ENCODE data around the gene TMEM44.

TMEM44 gene

DNA sequence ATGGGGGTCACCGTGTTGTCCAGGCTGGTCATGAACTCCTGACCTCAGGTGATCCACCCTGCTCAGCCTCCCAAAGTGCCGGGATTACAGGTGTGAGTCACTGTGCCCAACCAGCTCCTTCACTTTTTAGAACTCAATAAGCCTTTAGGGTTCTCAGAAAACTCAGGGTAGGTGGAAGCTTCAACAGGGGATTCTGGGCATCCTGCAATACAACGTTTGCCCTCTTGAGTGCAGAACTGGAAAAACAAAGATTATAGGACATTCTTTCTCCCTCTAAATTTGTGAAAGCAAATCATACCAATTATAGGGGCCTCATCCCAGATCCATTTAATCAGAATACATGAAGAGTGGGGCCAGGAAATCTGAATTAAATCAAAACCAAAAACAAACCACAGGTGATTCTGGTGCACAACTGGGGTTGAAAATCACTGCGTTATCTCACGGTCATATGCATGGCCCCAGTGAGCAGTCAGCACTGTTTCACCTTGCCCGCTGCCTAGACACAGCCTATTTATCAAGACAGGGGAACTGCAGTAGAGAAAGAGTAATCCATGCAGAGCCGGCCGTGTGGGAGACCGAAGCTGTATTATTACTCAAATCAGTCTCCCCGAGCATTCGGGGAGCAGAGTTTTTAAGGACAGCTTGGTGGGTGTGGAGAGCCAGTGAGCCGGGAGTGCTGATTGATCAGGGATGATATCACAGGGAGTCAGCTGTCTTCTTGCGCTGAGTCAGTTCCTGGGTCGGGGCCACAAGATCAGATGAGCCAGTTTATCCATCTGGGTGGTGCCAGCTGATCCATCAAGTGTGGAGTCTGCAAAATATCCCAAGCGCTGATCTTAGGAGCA lies 58.4 kb downstream of the TMEM44 start:
- ATAC-seq: peak; percentile 56
- TF ChIP-seq, protein P1, sequence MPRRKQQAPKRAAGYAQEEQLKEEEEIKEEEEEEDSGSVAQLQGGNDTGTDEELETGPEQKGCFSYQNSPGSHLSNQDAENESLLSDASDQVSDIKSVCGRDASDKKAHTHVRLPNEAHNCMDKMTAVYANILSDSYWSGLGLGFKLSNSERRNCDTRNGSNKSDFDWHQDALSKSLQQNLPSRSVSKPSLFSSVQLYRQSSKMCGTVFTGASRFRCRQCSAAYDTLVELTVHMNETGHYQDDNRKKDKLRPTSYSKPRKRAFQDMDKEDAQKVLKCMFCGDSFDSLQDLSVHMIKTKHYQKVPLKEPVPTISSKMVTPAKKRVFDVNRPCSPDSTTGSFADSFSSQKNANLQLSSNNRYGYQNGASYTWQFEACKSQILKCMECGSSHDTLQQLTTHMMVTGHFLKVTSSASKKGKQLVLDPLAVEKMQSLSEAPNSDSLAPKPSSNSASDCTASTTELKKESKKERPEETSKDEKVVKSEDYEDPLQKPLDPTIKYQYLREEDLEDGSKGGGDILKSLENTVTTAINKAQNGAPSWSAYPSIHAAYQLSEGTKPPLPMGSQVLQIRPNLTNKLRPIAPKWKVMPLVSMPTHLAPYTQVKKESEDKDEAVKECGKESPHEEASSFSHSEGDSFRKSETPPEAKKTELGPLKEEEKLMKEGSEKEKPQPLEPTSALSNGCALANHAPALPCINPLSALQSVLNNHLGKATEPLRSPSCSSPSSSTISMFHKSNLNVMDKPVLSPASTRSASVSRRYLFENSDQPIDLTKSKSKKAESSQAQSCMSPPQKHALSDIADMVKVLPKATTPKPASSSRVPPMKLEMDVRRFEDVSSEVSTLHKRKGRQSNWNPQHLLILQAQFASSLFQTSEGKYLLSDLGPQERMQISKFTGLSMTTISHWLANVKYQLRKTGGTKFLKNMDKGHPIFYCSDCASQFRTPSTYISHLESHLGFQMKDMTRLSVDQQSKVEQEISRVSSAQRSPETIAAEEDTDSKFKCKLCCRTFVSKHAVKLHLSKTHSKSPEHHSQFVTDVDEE (CRISPR knock-in tag; IDR thresholded peaks at IDR 0.05): no peak
- TF ChIP-seq OSR1 (CRISPR knock-in tag; IDR thresholded peaks at IDR 0.05) (no peak), BACH2 (CRISPR knock-in tag; IDR thresholded peaks at IDR 0.05; ENCODE audit: borderline replicate concordance) (no peak), ARNTL (CRISPR knock-in tag; IDR thresholded peaks at IDR 0.05; ENCODE audit: borderline replicate concordance, low read depth) (no peak), RARB (CRISPR knock-in tag; IDR thresholded peaks at IDR 0.05) (no peak), CSDC2 (CRISPR knock-in tag; IDR thresholded peaks at IDR 0.05) (no peak), ESRRG (CRISPR knock-in tag; IDR thresholded peaks at IDR 0.05) (no peak), ZNF565 (CRISPR knock-in tag; conservative IDR thresholded peaks at IDR 0.05; ENCODE audit: low read depth) (no peak), ZNF70 (CRISPR knock-in tag; IDR thresholded peaks at IDR 0.05) (no peak), ZFP30 (CRISPR knock-in tag; IDR thresholded peaks at IDR 0.05) (no peak)
- TF ChIP-seq, protein P2, sequence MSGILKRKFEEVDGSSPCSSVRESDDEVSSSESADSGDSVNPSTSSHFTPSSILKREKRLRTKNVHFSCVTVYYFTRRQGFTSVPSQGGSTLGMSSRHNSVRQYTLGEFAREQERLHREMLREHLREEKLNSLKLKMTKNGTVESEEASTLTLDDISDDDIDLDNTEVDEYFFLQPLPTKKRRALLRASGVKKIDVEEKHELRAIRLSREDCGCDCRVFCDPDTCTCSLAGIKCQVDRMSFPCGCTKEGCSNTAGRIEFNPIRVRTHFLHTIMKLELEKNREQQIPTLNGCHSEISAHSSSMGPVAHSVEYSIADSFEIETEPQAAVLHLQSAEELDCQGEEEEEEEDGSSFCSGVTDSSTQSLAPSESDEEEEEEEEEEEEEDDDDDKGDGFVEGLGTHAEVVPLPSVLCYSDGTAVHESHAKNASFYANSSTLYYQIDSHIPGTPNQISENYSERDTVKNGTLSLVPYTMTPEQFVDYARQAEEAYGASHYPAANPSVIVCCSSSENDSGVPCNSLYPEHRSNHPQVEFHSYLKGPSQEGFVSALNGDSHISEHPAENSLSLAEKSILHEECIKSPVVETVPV (CRISPR knock-in tag; IDR thresholded peaks at IDR 0.05): no peak
- TF ChIP-seq, protein P3, sequence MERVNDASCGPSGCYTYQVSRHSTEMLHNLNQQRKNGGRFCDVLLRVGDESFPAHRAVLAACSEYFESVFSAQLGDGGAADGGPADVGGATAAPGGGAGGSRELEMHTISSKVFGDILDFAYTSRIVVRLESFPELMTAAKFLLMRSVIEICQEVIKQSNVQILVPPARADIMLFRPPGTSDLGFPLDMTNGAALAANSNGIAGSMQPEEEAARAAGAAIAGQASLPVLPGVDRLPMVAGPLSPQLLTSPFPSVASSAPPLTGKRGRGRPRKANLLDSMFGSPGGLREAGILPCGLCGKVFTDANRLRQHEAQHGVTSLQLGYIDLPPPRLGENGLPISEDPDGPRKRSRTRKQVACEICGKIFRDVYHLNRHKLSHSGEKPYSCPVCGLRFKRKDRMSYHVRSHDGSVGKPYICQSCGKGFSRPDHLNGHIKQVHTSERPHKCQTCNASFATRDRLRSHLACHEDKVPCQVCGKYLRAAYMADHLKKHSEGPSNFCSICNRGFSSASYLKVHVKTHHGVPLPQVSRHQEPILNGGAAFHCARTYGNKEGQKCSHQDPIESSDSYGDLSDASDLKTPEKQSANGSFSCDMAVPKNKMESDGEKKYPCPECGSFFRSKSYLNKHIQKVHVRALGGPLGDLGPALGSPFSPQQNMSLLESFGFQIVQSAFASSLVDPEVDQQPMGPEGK (CRISPR knock-in tag; IDR thresholded peaks at IDR 0.05; ENCODE audit: borderline replicate concordance): no peak
- TF ChIP-seq, protein P4, sequence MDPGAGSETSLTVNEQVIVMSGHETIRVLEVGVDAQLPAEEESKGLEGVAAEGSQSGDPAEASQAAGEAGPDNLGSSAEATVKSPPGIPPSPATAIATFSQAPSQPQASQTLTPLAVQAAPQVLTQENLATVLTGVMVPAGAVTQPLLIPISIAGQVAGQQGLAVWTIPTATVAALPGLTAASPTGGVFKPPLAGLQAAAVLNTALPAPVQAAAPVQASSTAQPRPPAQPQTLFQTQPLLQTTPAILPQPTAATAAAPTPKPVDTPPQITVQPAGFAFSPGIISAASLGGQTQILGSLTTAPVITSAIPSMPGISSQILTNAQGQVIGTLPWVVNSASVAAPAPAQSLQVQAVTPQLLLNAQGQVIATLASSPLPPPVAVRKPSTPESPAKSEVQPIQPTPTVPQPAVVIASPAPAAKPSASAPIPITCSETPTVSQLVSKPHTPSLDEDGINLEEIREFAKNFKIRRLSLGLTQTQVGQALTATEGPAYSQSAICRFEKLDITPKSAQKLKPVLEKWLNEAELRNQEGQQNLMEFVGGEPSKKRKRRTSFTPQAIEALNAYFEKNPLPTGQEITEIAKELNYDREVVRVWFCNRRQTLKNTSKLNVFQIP (CRISPR knock-in tag; IDR thresholded peaks at IDR 0.05; ENCODE audit: borderline replicate concordance, low read depth): no peak

DNA sequence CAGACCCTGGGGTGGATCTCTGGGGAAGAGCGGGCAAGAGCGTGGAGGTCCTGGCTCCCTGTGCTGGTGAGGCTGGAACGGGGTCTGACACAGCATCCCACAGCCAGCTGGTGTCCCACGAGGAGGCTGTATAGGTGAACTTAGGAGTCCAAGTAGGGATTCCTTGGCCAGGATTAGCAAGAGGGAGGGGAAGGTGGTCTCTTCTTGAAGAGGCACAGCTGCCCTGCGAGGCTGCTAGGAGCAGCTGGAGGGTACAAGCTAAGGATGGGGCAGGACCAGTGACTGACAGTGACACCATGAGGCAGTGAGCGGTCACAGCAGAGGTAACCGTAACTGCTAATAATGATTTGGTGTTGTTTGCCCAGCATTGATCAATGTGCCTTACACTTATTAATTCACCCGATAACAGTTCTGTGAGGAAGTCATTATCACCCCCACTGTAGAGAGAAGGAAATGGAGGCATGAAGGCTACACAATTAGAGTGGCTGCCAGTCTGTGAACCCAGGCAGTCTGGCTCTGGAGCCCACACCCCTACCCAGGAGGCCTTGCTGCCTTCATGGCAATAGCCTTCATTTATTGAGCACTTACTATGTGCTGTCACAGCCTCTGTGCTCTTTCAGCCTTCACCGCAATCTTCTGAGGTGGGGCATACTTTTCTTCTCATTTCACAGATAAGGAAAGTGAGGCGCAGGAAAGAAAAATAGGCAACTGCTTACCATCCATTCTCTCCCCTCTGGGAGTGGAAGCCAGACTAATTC lies 59.4 kb downstream of the TMEM44 start:
- peak; percentile 84 for ATAC-seq
- TF ChIP-seq BACH2 (CRISPR knock-in tag; IDR thresholded peaks at IDR 0.05; ENCODE audit: borderline replicate concordance) (no peak), OSR1 (CRISPR knock-in tag; IDR thresholded peaks at IDR 0.05) (no peak), ZC3H10 (CRISPR knock-in tag; IDR thresholded peaks at IDR 0.05) (no peak), ZNF565 (CRISPR knock-in tag; conservative IDR thresholded peaks at IDR 0.05; ENCODE audit: low read depth) (no peak), ZNF70 (CRISPR knock-in tag; IDR thresholded peaks at IDR 0.05) (no peak), TOX (CRISPR knock-in tag; IDR thresholded peaks at IDR 0.05; ENCODE audit: borderline replicate concordance) (no peak), PPARA (CRISPR knock-in tag; IDR thresholded peaks at IDR 0.05; ENCODE audit: borderline replicate concordance) (no peak), SNAI2 (CRISPR knock-in tag; IDR thresholded peaks at IDR 0.05) (no peak)
- TF ChIP-seq, protein P4 (CRISPR knock-in tag; IDR thresholded peaks at IDR 0.05; ENCODE audit: borderline replicate concordance, low read depth): no peak

All from SK-N-SH treated with all-trans-retinoic acid at 6 μM for 48 hours (cell line).